HepG2 (cell line): ENCODE data around the gene CAPZA2. TPM values are rescaled to one million over a fixed set of nuclear protein-coding genes. Genes with fewer than 3 reads are reported as not detected.

Experiments used
- ATF7-NPFF ChIP-seq: sonication (generic); formaldehyde crosslinking; IDR thresholded peaks from 2 replicates; pipeline ENCODE4 v1.8.1; 2023; ENCODE audit warnings: mild to moderate bottlenecking, low read depth, missing genetic modification reagents, moderate library complexity
- BRD4 ChIP-seq: sonication (generic); formaldehyde crosslinking; IDR thresholded peaks from 2 replicates; pipeline ENCODE4 v1.4.0; 2020; ENCODE audit warnings: missing genetic modification reagents
- DMAP1 ChIP-seq: IDR thresholded peaks from 2 replicates; pipeline ENCODE4 v1.6.1; 2016
- GATA4 ChIP-seq: sonication (generic); IDR thresholded peaks from 2 replicates; pipeline ENCODE4 v1.6.1; 2016; ENCODE audit warnings: antibody characterized with exemption, low read depth, borderline replicate concordance
- HOXA3 ChIP-seq: sonication (generic); formaldehyde crosslinking; IDR thresholded peaks from 2 replicates; pipeline ENCODE4 v1.5.0; 2020; ENCODE audit warnings: missing genetic modification reagents
- MTA1 ChIP-seq: sonication (generic); formaldehyde crosslinking; IDR thresholded peaks from 2 replicates; pipeline ENCODE4 v1.4.0; 2020; ENCODE audit warnings: missing genetic modification reagents, mild to moderate bottlenecking, borderline replicate concordance
- PHF8 ChIP-seq: sonication (generic); formaldehyde crosslinking; IDR thresholded peaks from 2 replicates; pipeline ENCODE4 v1.5.0; 2020; ENCODE audit warnings: missing genetic modification reagents
- ZBTB38 ChIP-seq: sonication (generic); formaldehyde crosslinking; IDR thresholded peaks from 2 replicates; pipeline ENCODE4 v1.5.1; 2020; ENCODE audit warnings: mild to moderate bottlenecking, missing genetic modification reagents
- ZBTB8A ChIP-seq: sonication (generic); formaldehyde crosslinking; IDR thresholded peaks from 2 replicates; pipeline ENCODE4 v1.4.0; 2020; ENCODE audit warnings: mild to moderate bottlenecking, low read depth, missing genetic modification reagents, borderline replicate concordance
- ZFP90 ChIP-seq: sonication (generic); formaldehyde crosslinking; IDR thresholded peaks from 2 replicates; pipeline ENCODE4 v1.8.0; 2022; ENCODE audit warnings: missing genetic modification reagents, mild to moderate bottlenecking, inconsistent platforms, borderline replicate concordance
- ZMYM2 ChIP-seq: sonication (generic); formaldehyde crosslinking; IDR thresholded peaks from 2 replicates; pipeline ENCODE4 v1.8.0; 2022; ENCODE audit warnings: mild to moderate bottlenecking, missing genetic modification reagents
- ZNF124 ChIP-seq: sonication (generic); formaldehyde crosslinking; IDR thresholded peaks from 2 replicates; pipeline ENCODE4 v1.4.0; 2020; ENCODE audit warnings: missing genetic modification reagents
- ZNF747 ChIP-seq: sonication (generic); formaldehyde crosslinking; IDR thresholded peaks from 2 replicates; pipeline ENCODE4 v1.8.1; 2023; ENCODE audit warnings: missing genetic modification reagents, mild to moderate bottlenecking, borderline replicate concordance
- ZNF781 ChIP-seq: sonication (generic); formaldehyde crosslinking; IDR thresholded peaks from 2 replicates; pipeline ENCODE4 v1.5.1; 2020; ENCODE audit warnings: borderline replicate concordance, mild to moderate bottlenecking, missing genetic modification reagents; ENCODE audit errors: not compliant biosample characterization
- ZSCAN31 ChIP-seq: sonication (generic); formaldehyde crosslinking; IDR thresholded peaks from 2 replicates; pipeline ENCODE4 v1.5.0; 2020; ENCODE audit warnings: low read depth, mild to moderate bottlenecking, missing genetic modification reagents
- ZZZ3 ChIP-seq: sonication (generic); formaldehyde crosslinking; IDR thresholded peaks from 2 replicates; pipeline ENCODE4 v1.4.0; 2020; ENCODE audit warnings: missing genetic modification reagents, mild to moderate bottlenecking, borderline replicate concordance
- polyA plus RNA-seq, 8 experiments: library from polyadenylated mRNA; depleted of rRNA in 3 of 8; stranded (reverse) in 7 of 8; unstranded in 1 of 8; fragments of >200 nt; fragmentation: Illumina TruSeq in 4 of 8; extraction: Trizol in 4 of 8; gene quantifications; 2 replicates each; pipeline versions ENCODE4 v1.2.1 to v1.2.3, GENCODE V29; 2011 to 2016; ENCODE audit warnings: low read depth in 4 of 8, missing spikeins in 1 of 8, mixed read lengths in 1 of 8; ENCODE audit not compliant: insufficient read depth in 1 of 8
- total RNA-seq, 5 experiments: library from RNA; depleted of rRNA; stranded (reverse); fragments of >200 nt; fragmentation: Illumina TruSeq; extraction: Trizol; gene quantifications; 2 replicates each; pipeline ENCODE4 v1.2.3, GENCODE V29; 2016; ENCODE audit warnings: low read depth in 1 of 5
- TF ChIP-seq, protein P1 (sequence below), 2 experiments: sonication (generic) in 1 of 2; formaldehyde crosslinking in 1 of 2; IDR thresholded peaks; 2 replicates each; pipeline versions ENCODE4 v1.4.0 to v1.6.1; 2018 to 2020; ENCODE audit warnings: missing genetic modification reagents in 2 of 2, borderline replicate concordance in 1 of 2, low read depth in 1 of 2, mild to moderate bottlenecking in 1 of 2, missing biosample characterization in 1 of 2
- TF ChIP-seq, protein P2 (sequence below): sonication (generic); formaldehyde crosslinking; IDR thresholded peaks from 2 replicates; pipeline ENCODE4 v1.8.0; 2022; ENCODE audit warnings: mild to moderate bottlenecking, missing genetic modification reagents; ENCODE audit not compliant: insufficient replicate concordance
- TF ChIP-seq, protein P3 (sequence below): IDR thresholded peaks from 2 replicates; pipeline ENCODE4 v1.6.1; 2016; ENCODE audit warnings: missing genetic modification reagents, missing compliant biosample characterization
- TF ChIP-seq, protein P4 (sequence below): sonication (generic); formaldehyde crosslinking; IDR thresholded peaks from 2 replicates; pipeline ENCODE4 v1.5.1; 2020; ENCODE audit warnings: mild to moderate bottlenecking, missing genetic modification reagents, borderline replicate concordance

The CAPZA2 gene
- total and polyA plus RNA-seq, 2 of the 13 experiments (the other 11 are each of a cell fraction or from before 2014, with no cell fraction given), result 38.4 to 199 TPM

DNA sequence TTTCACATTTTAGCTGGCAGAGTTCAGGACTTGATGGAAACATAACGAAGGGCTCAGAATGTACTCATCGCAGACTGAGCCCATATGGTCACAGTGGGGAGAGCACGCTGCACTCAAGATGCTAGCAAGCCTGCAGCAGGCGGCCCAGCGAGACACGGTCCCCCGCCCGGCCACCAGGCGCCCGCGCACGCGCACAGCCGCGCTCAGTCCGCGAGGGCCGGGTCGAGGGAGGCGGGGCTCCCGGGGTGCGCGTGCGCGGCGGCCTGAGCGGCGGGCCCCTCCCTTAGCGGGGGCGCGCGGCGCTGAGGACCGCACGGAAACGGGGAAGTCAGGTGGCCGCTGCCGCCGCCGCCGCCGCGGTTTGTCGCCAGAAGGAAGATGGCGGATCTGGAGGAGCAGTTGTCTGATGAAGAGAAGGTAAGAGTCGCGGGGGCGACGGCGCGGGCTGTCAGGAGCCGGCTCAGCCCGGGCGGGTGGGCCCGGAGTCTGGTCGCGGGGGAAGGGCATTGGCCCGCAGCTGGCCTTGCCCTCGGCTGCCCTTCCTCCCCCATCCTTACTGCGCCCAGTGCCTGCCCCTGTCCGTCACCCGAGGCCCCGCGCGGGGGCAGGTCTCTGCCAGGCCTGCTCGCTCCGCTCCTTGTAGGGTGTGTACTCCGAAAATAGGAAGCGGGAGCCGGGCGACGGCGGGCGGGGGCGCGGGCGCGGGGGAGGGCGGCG lies at the start of gene CAPZA2 (continued):
- TF ChIP-seq, protein P1, sequence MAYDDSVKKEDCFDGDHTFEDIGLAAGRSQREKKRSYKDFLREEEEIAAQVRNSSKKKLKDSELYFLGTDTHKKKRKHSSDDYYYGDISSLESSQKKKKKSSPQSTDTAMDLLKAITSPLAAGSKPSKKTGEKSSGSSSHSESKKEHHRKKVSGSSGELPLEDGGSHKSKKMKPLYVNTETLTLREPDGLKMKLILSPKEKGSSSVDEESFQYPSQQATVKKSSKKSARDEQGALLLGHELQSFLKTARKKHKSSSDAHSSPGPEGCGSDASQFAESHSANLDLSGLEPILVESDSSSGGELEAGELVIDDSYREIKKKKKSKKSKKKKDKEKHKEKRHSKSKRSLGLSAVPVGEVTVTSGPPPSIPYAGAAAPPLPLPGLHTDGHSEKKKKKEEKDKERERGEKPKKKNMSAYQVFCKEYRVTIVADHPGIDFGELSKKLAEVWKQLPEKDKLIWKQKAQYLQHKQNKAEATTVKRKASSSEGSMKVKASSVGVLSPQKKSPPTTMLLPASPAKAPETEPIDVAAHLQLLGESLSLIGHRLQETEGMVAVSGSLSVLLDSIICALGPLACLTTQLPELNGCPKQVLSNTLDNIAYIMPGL (CRISPR knock-in tag; IDR thresholded peaks at IDR 0.05; ENCODE audit: borderline replicate concordance in 1 of 2, low read depth in 1 of 2), result peak in 1 of 2 experiments; percentile 48; a peak in 1 of 4 replicates
- peak; percentile 91 for TF ChIP-seq PHF8
- TF ChIP-seq GATA4, result 0 out of 2 replicates have a peak, but pooled peaks have one; percentile 15
- 0 out of 2 replicates have a peak, but pooled peaks have one; percentile 25 for TF ChIP-seq ZZZ3 (CRISPR knock-in tag)
- TF ChIP-seq MTA1 (CRISPR knock-in tag), result 0 out of 2 replicates have a peak, but pooled peaks have one; percentile 54
- TF ChIP-seq ZFP90 (CRISPR knock-in tag), result peak; percentile 62; the same call in 1 of the 2 replicates
- TF ChIP-seq BRD4 (CRISPR knock-in tag), result peak; percentile 83; the same call in 1 of the 2 replicates
- TF ChIP-seq ZNF124 (CRISPR knock-in tag), result no peak
- no peak for TF ChIP-seq ZMYM2 (CRISPR knock-in tag)
- TF ChIP-seq, protein P2, sequence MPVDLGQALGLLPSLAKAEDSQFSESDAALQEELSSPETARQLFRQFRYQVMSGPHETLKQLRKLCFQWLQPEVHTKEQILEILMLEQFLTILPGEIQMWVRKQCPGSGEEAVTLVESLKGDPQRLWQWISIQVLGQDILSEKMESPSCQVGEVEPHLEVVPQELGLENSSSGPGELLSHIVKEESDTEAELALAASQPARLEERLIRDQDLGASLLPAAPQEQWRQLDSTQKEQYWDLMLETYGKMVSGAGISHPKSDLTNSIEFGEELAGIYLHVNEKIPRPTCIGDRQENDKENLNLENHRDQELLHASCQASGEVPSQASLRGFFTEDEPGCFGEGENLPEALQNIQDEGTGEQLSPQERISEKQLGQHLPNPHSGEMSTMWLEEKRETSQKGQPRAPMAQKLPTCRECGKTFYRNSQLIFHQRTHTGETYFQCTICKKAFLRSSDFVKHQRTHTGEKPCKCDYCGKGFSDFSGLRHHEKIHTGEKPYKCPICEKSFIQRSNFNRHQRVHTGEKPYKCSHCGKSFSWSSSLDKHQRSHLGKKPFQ (CRISPR knock-in tag), result no peak
- no peak; the same call in 1 of the 2 replicates for TF ChIP-seq ATF7-NPFF (CRISPR knock-in tag)
- peak; percentile 81 for TF ChIP-seq HOXA3 (CRISPR knock-in tag)
- TF ChIP-seq ZNF747 (CRISPR knock-in tag), result peak; percentile 50; the same call in 1 of the 2 replicates
- TF ChIP-seq, protein P3, sequence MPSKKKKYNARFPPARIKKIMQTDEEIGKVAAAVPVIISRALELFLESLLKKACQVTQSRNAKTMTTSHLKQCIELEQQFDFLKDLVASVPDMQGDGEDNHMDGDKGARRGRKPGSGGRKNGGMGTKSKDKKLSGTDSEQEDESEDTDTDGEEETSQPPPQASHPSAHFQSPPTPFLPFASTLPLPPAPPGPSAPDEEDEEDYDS (CRISPR knock-in tag), result peak; percentile 37; the same call in 1 of the 2 replicates
- TF ChIP-seq, protein P4, sequence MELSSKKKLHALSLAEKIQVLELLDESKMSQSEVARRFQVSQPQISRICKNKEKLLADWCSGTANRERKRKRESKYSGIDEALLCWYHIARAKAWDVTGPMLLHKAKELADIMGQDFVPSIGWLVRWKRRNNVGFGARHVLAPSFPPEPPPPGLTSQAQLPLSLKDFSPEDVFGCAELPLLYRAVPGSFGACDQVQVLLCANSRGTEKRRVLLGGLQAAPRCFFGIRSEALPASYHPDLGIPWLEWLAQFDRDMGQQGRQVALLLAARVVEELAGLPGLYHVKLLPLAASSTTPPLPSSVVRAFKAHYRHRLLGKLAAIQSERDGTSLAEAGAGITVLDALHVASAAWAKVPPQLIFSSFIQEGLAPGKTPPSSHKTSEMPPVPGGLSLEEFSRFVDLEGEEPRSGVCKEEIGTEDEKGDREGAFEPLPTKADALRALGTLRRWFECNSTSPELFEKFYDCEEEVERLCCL, result no peak
- TF ChIP-seq ZBTB38 (CRISPR knock-in tag), result peak; percentile 59
- TF ChIP-seq ZNF781 (CRISPR knock-in tag), result no peak
- no peak for TF ChIP-seq ZBTB8A (CRISPR knock-in tag)
- peak; percentile 62; the same call in 1 of the 2 replicates for TF ChIP-seq ZSCAN31
- TF ChIP-seq DMAP1 (CRISPR knock-in tag), result peak; percentile 58
